Type B pancreatic cell (in vitro differentiated cells): ENCODE measurements around the gene RNF215. TPM values are rescaled to one million over a fixed set of nuclear protein-coding genes. Genes with fewer than 3 reads are reported as not detected.

ENCODE experiments used
- DNase-seq: peaks from one replicate; pipeline ENCODE4 v3.0.0; 2021; ENCODE audit warnings: mixed read lengths; ENCODE audit not compliant: unreplicated experiment; ENCODE audit errors: extremely low spot score
- H3K27ac Mint-ChIP-seq: 2 replicates; pipeline ENCODE4 v1.8.0; 2021; ENCODE audit warnings: mild to moderate bottlenecking, mixed read lengths
- H3K27me3 Mint-ChIP-seq: 2 replicates; pipeline ENCODE4 v1.8.0; 2021; ENCODE audit warnings: mixed read lengths
- H3K36me3 Mint-ChIP-seq: 2 replicates; pipeline ENCODE4 v1.8.0; 2021; ENCODE audit warnings: mixed read lengths
- H3K4me1 Mint-ChIP-seq: one replicate; pipeline ENCODE4 v1.8.0; 2021; ENCODE audit warnings: mixed read lengths; ENCODE audit not compliant: unreplicated experiment
- H3K4me3 Mint-ChIP-seq: 2 replicates; pipeline ENCODE4 v1.8.0; 2021; ENCODE audit warnings: mild to moderate bottlenecking, mixed read lengths
- H3K9me3 Mint-ChIP-seq: 2 replicates; pipeline ENCODE4 v1.8.0; 2021; ENCODE audit warnings: mixed read lengths
- CTCF ChIP-seq: fragments of 200-600 bp; sonication (generic); conservative IDR thresholded peaks from 2 replicates; pipeline ENCODE4 v1.5.0; 2021; ENCODE audit warnings: antibody characterized with exemption, mild to moderate bottlenecking
- long read RNA-seq: library from polyadenylated mRNA; unstranded; transcript quantifications from one replicate; pipeline ENCODE4 v2.0.0, GENCODE V29; 2020
- total RNA-seq: library from RNA; stranded (reverse); gene quantifications from 2 replicates; pipeline ENCODE4 v1.2.1, GENCODE V29; 2021; ENCODE audit warnings: low replicate concordance

RNF215 gene
- 16.9 and 29.2 TPM in 2 replicates for total RNA-seq
- long read RNA-seq, partial matches to known transcripts, result 0 of 2 reads
- long read RNA-seq, other reads (novel, unspliced or antisense), result 2 of 2 reads

- Mint-ChIP-seq H3K27me3 (no peaks in the 10 kb centered on the region), H3K36me3 (no peaks in the 10 kb centered on the region), H3K9me3 (no peaks in the 10 kb centered on the region), H3K4me3 (peak within 1 kb of the TSS; percentile 86), H3K4me1 (peaks cover 5% of the 10 kb centered on the region), H3K27ac (peak within 1 kb of the TSS; percentile 89)
- peak; percentile 96 for DNase-seq
- TF ChIP-seq CTCF, result peak; percentile 98
These were observed at the start of gene RNF215 for GRCh38 chr22:30386960-30387827. Gene RNF215, minus strand, starts transcription at chr22:30387411. Its CDS starts 98 bp downstream, at chr22:30387313.

DNA sequence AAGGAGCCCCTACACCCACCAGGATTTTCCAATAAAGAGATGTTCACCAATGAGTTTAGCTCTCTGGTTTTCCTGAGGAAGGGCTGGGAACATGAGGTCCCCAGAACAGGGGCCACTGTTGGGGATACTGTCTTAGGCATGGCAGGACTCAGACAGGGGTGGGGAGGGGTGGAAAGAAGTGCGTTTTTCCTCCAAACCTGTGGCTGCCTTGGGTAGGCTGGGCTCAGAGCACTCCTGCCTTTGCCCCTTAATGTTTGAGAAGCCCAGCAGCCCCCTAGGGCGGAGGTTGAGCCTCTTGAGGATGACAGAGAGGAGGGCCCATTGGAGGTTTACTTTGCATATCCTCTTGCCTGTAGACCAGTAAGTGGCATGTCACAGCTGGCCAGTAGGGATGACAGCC, 49.0 kb upstream of the RNF215 start:
- H3K27ac Mint-ChIP-seq, result no peak overlapping the region
- H3K4me3 Mint-ChIP-seq, result no peak overlapping the region
- TF ChIP-seq CTCF, result no peak
- H3K9me3 Mint-ChIP-seq, result no peaks in the 10 kb centered on the region
- H3K36me3 Mint-ChIP-seq, result no peaks in the 10 kb centered on the region
- H3K4me1 Mint-ChIP-seq, result peaks cover 13% of the 10 kb centered on the region
- DNase-seq, result no peak
- H3K27me3 Mint-ChIP-seq, result peaks cover 11% of the 10 kb centered on the region

DNA sequence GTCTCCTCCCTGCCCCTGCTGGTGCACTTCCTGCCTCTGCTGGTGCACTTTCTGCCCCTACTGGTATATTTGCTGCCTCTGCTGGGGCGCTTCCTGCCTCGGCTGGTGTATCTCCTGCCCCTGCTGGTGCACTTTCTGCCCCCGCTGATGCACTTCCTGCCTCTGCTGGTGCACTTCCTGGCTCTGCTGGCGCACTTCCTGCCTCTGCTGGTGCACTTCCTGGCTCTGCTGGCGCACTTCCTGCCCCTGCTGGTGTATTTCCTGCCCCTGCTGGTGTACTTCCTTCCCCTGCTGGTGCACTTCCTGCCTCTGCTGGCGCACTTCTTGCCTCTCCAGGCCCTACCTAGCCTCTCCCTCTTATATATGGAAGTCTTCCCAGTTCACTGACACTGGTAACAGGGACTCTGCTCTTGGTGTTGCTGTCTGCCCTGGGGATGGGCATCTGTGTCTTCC, 48.5 kb upstream of the RNF215 start:
- Mint-ChIP-seq H3K27ac (no peak overlapping the region), H3K27me3 (peaks cover 7% of the 10 kb centered on the region)

DNA sequence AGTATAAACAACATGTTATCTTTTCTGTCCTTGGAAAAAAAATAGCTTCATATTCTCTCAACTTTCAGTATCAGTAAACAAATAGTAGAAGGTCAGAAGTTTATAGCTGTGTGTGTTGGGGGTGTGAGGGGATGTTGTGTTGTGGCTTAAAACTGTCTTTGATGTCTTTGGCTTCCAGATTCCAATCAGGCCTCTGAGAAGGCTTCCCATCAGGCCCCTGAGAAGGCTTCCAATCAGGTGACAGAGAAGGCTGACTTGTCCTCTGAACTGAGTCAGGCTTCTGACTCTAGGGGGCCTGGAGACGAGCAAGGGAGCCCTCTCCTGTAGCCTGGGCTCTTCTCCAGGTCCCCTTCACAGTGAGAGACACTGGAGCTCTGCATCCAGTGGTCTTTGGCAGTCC, 47.6 kb upstream of the RNF215 start:
- TF ChIP-seq CTCF, result no peak
- Mint-ChIP-seq H3K27ac (no peak overlapping the region), H3K9me3 (no peaks in the 10 kb centered on the region), H3K4me3 (no peak overlapping the region), H3K4me1 (peaks cover 9% of the 10 kb centered on the region), H3K27me3 (peaks cover 4% of the 10 kb centered on the region), H3K36me3 (no peaks in the 10 kb centered on the region)
- no peak for DNase-seq

More for the DNA sequence above, 48.5 kb upstream of the RNF215 start:
- TF ChIP-seq CTCF, result no peak
- no peak overlapping the region for H3K4me3 Mint-ChIP-seq
- peaks cover 9% of the 10 kb centered on the region for H3K4me1 Mint-ChIP-seq
- no peak for DNase-seq
- H3K36me3 Mint-ChIP-seq, result no peaks in the 10 kb centered on the region
- no peaks in the 10 kb centered on the region for H3K9me3 Mint-ChIP-seq

DNA sequence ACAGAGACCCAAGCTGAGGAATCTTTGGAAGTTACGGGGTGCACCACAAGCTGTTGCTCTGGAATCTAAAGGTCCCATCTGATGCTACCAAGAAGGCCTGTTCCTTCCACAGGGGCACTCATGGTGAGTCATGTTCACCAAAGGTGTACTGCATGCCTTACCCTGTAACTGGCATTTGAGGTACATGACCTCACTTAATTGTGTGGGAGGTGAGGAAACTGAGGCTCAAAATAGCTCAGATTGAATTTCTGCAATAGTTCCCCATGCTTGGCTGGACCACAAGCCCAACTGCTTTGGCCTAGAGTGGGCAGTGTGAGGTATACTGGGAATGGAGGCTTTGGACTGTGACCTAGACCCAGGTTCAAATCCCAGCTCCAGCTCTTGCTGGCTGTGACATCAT, 46.6 kb upstream of the RNF215 start:
- Mint-ChIP-seq H3K4me3 (no peak overlapping the region), H3K9me3 (no peaks in the 10 kb centered on the region), H3K27me3 (peaks cover 4% of the 10 kb centered on the region), H3K4me1 (peaks cover 9% of the 10 kb centered on the region), H3K27ac (no peak overlapping the region), H3K36me3 (no peaks in the 10 kb centered on the region)
- DNase-seq, result no peak
- no peak for TF ChIP-seq CTCF
